ENCODE results near the gene RAB3A. TPM values are rescaled to one million over a fixed set of nuclear protein-coding genes. Genes with fewer than 3 reads are reported as not detected.

The RAB3A gene
- total RNA-seq, 4 donors from 2014 or later: 0.63 to 2.0 TPM; not detected in 2

DNA sequence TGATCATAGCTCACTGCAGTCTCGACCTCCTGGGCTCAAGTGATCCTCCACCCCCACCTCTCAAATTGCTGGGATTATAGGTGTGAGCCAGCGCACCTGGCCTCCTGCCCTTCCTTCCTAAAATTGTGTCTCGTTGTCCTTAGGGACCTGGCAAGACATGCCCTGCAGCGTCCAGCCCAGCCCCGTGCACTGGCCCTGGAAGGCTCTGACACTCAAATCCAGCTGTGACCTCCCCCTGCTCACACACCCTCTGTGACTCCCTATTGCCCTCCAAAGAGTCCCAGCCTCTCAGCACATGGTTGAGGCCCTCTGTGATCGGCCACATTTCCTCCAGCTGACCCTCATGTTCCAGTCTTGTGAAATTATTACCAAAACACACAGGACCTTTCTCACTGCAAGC, 5.9 kb downstream of the RAB3A start:
- ATAC-seq (ENCODE audit: low FRiP score) (no peak), DNase-seq (ENCODE audit: low spot score) (no peak)
- TF ChIP-seq, protein P1, sequence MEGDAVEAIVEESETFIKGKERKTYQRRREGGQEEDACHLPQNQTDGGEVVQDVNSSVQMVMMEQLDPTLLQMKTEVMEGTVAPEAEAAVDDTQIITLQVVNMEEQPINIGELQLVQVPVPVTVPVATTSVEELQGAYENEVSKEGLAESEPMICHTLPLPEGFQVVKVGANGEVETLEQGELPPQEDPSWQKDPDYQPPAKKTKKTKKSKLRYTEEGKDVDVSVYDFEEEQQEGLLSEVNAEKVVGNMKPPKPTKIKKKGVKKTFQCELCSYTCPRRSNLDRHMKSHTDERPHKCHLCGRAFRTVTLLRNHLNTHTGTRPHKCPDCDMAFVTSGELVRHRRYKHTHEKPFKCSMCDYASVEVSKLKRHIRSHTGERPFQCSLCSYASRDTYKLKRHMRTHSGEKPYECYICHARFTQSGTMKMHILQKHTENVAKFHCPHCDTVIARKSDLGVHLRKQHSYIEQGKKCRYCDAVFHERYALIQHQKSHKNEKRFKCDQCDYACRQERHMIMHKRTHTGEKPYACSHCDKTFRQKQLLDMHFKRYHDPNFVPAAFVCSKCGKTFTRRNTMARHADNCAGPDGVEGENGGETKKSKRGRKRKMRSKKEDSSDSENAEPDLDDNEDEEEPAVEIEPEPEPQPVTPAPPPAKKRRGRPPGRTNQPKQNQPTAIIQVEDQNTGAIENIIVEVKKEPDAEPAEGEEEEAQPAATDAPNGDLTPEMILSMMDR (IDR thresholded peaks at IDR 0.05): no peak

DNA sequence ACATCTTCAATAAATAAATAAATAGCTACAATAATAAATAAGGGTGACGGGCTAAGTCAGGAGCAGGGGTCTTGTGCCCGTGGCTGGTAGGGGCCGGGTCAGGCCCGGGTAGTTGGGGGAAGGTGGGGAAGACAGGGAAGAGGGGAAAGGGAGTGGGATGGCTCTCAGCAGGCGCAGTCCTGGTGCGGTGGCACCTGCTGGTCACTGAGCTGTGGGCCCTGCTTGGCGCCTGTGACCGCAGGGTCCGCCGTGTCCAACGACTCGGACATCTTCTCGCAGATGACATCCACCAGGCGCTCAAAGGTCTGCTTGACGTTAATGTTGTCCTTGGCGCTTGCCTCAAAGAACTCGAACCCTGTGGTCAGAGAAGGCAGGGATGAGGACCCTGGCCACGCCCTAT, 6.5 kb downstream of the RAB3A start:
- DNase-seq (ENCODE audit: low spot score): no peak
- no peak for ATAC-seq (ENCODE audit: low FRiP score)
- TF ChIP-seq, protein P1 (IDR thresholded peaks at IDR 0.05): no peak

DNA sequence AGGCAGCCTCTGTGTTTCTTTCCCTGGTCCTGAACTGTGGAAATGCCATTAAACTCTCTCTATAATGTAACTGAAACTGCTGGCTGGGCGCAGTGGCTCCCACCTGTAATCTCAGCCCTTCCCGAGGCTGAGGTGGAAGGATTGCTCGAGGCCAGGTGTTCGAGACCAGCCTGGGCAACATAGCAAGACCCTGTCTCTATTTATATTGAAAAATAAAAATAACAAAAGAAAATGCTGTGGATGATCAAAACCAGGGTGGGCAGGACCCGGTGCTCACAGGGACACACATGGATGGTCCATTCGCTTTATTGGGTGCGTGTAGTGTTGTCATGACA, 7.4 kb downstream of the RAB3A start:
- TF ChIP-seq, protein P1 (IDR thresholded peaks at IDR 0.05): no peak
- ATAC-seq (ENCODE audit: low FRiP score) (no peak), DNase-seq (ENCODE audit: low spot score) (no peak)

DNA sequence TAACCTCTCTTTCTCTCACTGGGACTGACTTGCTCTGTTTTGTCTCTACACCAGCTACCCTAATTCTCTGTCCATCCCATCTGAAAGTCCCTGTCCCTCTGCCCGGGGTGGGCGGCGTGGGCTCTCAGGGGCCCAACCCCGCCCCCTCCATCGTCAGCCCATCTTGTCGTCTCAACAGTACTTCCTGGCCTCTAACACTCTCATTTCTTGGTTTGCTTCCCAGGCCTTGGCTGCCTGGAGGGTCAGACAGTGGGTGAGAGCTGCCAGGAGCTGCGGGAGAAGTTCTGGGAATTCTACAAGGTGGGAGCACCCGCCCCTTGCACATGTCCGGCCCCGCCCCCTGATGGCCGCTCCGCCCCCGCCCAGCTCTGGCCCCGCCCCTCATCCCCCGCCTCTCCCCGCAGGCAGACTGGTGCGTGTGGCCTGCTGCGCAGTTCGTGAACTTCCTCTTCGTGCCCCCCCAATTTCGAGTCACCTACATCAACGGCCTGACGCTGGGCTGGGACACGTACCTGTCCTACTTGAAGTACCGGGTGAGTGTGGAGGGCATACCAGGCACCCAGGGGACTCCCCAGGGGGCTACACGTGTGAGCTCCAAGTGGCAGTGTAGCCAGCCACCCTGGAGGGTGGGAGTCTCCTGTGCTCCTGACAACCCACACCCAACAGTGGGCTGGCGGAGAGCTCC, 9.1 kb downstream of the RAB3A start:
- ATAC-seq (ENCODE audit: low FRiP score): peak; percentile 43
- DNase-seq (ENCODE audit: low spot score): no peak
- TF ChIP-seq, protein P1 (IDR thresholded peaks at IDR 0.05): no peak

DNA sequence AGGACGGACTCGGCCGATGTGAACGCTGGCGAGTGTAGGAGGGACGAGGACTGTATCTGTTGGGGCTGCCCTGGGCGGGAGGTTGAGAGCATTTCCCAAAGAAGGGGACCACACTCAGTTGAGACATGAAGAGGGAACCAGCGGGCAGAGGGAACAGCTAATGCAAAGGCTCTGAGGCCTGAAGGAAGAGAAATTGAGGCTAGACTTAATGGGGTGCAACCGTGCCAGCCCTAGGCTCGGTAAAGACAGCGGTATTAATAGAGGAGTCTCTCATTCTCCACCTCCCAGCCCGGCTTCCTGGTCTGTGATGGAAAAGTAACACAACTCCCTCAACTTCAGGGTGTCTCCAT, 9.7 kb downstream of the RAB3A start:
- no peak for ATAC-seq (ENCODE audit: low FRiP score)
- DNase-seq (ENCODE audit: low spot score): no peak
- TF ChIP-seq, protein P1 (IDR thresholded peaks at IDR 0.05): no peak

DNA sequence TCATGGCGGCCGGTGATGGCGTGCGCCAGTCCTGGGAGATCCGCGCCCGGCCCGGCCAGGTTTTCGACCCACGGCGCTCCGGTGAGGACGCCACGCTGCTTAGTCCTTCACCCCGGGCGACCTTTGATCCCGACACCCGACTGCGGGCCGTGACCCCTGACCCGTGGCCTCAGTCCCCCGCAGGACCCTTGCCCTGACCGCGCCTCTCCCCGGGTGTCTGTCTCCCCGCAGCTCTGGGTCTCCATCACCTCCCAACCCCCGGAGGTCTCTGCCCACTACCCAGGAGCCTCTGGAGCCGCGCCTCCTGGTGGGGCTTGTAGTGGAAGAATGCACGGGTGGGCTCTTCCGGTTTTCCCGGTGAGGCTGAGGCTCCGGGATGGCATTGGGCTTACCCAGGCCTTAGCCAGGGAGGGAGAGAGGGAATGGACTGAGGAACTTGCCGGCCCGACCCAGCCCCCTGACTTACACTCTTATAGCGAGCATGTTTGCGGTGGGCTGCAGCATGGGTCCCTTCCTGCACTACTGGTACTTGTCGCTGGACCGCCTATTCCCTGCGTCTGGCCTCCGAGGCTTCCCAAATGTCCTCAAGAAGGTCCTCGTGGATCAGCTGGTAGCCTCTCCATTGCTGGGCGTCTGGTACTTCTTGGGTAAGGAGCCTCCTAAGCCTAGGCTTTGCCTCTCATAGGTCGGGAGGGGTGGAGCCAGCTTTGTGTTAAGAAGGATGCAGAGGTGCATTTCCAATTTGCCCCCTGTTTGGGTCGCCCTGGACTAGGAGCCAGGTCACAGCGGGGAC, 10.3 kb downstream of the RAB3A start:
- TF ChIP-seq, protein P1 (IDR thresholded peaks at IDR 0.05): no peak
- ATAC-seq (ENCODE audit: low FRiP score) (no peak), DNase-seq (ENCODE audit: low spot score) (no peak)
